Activated CD4-positive, alpha-beta T cell treated with anti-CD3 and anti-CD28 coated beads, Interleukin-2, amount 50 U/mL, for 24 hours (primary cell): ENCODE results near the gene FAM120B.
"Not testable (repeated sequence)": the region's sequence is repeated elsewhere in the genome, so short reads cannot be mapped to it uniquely, and the experiment has no call there.

Source experiments
- DNase-seq, 2 donors: peaks; one replicate each; pipeline ENCODE4 v3.0.0-alpha.2; 2020; ENCODE audit warnings: low read depth in 1 of 2, low spot score in 1 of 2

Gene FAM120B

DNA sequence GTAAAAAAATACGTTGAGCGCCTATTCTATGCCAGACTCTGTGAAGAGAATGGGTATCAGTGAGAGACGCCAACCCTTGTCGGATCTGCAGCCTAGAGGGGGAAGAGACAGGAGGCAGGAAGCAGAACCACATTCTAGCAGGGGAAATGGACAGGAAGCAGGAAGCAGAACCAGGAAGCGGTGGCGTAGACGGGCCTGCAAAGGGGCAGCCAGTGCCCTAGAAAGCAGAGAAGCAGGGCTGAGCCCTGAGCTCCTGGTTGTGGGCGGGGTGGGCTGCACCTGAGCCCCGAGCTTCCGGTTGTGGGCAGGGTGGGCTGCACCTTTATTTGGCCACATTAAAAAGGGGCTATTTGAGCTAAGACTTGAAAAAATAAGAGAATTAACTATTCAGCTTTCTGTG, 71.9 kb downstream of the FAM120B start:
- no peak for DNase-seq

DNA sequence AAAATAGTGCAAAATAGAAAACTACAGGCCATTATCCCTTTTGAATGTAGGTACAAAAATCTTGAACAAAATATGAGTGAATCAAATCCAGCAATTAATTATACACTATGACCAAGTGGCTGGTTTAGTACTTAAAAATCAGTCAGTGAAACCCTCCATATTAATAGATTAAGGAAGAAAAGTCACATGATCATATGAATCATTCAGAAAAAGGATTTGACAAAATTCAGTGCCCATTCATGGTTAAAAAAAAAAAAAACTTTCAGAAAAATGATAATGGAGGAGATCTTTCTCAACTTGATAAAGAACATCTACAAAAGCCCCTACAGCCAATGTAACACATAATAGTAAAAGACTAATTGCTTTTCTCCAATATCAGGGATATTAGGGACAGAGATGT, 75.0 kb downstream of the FAM120B start:
- DNase-seq = no peak

DNA sequence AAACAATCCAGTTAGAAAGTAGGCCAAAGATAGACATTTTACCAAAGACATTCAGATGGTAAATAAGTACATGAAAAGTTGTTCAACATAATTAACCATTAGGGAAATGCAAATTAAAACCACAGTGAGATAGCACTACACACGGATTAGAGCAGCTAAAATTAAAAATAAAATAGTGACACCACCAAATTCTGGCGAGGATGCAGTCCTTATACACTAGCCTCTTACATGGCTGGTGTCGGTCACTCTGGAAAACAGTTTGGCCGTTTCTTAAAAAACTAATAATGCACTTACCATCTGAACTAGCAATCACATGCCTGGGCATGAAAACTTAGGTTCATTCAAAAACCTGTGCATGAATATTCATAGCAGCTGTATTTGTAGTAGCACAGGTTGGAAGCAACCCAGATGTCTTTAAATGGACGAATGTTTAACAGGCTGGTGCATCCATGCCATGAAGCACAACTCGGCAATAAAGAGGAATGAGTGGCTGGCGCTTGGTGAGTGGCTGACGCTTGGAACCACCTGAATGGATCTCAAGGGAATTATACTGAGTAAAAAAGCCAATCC, 77.0 kb downstream of the FAM120B start:
- no peak for DNase-seq

DNA sequence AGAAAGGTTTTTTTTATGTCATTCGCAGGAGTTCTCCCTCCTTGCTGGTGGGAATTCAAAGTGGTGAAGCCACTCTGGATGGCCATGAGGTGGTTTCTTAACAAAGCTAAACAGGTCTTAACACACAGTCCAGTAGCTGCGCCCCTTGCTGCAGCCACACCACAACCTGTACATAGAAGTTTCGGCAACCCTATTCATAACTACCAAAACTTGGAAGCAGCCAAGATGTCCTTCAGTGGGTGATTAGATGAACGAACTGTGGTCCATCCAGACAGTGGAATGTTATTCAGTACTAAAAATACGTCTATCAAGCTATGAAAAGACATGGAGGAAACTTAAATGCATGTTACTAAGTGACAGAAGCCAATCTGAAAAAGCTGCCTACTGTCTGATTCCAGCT, 78.9 kb downstream of the FAM120B start:
- no peak for DNase-seq

DNA sequence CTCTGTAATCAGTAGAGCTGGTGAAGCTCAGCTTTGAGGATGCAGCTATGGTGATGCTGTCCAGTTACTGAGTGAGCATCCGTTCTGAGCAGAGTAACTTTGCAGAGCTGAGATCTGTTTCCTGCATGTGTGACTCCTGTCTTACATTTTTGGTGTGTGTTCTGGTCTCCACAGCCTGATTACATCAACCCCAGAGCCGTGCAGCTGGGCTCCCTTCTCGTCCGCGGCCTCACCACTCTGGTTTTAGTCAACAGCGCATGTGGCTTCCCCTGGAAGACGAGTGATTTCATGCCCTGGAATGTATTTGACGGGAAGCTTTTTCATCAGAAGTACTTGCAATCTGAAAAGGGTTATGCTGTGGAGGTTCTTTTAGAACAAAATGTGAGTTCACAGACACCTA, 81.6 kb downstream of the FAM120B start:
- no peak for DNase-seq

DNA sequence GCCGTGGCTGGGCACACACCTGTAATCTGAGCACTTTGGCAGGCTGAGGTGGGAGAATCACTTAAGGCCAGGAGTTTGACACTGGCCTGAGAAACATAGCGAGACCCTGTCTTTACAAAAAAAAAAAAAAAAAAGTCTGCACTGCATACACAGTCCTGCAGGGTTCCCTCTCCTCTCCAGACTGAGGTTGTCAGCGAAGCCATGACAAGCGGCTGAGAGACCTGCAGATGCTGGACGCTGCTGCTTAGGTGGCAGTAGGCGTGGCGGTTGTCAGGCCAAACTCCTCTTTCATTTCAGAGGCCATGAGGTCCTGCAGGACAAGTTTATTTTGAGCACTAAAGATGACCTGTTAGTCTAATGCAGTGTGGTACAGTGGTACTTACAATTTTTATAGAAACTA, 86.5 kb downstream of the FAM120B start:
- no peak for DNase-seq

DNA sequence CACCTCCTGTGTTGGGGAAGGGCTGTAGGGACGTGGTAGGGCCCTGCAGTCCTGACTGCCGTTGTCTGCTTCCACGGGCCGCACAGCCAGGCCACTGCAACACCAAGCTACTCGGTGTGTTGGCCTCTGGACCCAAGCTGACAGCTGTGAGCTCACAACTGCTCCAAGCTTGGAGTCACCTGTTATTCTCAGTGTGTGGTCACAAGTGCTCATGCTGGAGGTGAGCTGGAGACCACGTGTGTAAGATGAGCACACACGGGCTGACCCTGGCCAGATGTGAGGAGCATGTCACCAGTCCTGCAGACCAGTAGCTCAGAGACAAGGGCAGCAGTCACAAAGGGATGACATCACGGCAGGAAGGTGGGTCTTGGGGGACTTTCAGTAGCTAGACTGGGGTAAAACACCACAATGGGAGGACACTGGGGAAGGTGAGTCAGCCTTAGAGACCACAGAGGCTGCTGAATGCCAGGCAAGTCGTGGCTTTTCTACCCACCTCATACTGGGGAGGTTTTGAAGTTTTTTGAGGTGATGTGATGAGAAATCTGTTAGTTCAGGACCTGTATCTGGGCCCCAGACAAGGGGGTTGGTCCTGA, 87.3 kb downstream of the FAM120B start:
- DNase-seq = no peak

DNA sequence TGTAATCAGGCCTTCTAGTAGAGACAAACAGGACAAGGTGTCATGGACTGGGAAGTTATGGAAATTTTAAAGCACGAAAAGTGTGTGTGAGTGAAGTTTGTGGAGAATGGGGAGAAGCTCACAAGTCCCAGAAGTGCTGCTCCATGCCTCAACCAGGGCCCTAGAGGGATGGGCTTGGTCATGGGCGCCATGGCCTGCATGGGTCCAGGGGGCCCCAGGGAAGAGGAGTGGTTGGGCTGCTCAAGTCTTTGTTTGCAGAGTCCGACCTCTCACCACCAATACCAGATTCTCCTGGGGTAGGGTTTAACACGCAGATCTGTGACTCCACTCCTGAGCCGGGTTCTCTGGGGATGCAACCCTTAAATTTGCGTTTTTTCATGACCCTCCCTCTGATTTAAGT, 88.4 kb downstream of the FAM120B start:
- no peak for DNase-seq

DNA sequence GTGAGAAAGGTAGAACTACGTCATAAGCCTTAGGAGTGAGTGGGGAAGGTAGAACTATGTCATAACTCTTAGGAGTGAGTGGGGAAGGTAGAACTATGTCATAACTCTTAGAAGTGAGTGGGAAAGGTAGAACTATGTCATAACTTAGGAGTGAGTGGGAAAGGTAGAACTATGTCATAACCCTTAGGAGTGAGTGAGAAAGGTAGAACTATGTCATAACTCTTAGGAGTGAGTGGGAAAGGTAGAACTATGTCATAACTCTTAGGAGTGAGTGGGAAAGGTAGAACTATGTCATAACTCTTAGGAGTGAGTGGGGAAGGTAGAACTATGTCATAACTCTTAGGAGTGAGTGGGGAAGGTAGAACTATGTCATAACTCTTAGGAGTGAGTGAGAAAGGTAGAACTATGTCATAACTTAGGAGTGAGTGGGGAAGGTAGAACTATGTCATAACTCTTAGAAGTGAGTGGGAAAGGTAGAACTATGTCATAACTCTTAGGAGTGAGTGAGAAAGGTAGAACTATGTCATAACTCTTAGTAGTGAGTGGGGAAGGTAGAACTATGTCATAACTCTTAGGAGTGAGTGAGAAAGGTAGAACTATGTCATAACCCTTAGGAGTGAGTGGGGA, 92.3 kb downstream of the FAM120B start:
- not testable (repeated sequence) for DNase-seq

DNA sequence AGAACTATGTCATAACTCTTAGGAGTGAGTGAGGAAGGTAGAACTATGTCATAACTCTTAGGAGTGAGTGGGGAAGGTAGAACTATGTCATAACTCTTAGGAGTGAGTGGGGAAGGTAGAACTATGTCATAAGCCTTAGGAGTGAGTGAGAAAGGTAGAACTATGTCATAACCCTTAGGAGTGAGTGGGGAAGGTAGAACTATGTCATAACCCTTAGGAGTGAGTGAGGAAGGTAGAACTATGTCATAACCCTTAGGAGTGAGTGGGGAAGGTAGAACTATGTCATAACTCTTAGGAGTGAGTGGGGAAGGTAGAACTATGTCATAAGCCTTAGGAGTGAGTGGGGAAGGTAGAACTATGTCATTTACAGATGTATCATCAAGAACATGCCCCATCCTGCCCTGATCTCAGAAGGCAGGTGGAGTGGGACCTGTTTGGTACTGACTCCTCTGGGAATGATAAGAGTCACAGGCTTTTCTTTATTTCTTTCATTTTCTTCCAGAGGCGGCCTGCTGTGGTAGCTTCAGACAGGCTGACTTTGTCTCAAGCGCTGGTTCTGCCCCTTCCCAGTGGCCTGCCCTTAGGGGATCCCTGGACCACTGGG, 93.5 kb downstream of the FAM120B start:
- DNase-seq = not testable (repeated sequence)

DNA sequence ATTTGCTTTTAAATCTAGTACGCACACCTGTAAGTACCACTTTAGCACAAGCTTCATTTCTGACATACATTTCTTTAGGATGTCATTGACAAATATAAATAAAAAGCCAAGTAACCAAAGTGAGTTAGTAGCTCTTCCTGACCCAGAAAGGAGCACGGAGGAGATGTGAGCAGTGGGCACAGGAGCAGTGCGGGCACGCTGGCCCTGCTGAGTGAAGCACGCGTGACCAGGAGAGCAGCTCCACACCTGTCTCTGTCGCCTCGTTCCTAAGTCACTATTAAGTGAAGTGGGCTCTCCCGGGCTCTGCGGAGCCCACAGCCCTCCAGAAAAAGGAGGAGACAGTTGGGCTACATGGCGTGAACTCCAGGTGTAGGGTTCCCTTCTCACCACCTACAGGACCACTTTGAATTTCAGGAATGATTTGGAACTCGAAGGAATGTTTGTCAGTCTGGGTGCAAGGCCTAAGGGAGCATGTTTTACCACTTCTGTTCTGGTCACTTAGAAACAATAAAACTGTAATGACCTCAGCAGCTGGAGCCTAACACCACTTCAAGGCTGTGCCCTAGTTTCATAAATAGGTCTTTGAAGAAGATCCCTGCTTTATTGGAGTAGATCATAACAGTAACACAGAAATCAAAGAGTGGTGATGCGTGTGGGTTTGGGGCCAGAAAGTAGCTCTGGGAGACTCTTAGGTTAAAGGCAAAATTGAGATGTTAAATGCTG, 95.9 kb downstream of the FAM120B start:
- no peak for DNase-seq

DNA sequence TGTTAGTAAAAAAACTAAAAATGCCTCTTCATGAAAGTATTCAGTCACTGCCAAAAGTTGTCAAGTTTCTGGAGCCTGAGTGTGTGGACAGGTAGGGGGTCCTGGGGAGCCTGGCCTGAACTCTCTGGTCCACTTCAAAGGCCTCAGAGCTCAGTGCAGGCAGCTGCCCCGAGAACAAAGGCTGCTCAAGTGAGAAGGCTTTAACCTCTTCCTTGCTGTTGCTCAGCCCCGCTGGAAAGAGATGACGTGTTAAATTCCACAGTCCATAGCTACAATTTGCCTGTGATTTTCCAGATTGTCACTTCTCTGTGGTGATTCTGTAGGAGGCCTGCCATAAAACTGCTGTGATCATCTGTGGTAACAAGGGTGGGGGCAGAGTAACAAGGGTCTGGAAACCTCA, 96.9 kb downstream of the FAM120B start:
- no peak for DNase-seq

DNA sequence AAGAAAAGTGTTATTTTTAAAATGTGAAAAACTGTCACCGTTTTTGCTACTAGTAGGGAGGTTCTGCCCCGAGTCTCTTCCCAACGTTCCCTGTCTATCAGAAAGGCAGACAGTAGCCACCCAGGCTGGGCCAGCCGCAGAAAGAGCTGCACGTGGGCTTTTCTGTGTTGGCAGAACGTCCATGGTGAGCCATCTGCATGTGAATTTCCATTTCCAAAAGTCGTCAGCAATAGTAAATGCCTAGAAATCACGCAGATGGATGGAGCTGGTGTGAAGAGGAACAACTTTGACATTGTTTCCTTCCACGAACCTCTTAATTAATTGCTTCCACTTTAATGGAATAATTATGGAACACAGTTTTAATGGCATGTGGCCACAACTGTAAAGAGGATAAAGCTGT, 97.5 kb downstream of the FAM120B start:
- no peak for DNase-seq

DNA sequence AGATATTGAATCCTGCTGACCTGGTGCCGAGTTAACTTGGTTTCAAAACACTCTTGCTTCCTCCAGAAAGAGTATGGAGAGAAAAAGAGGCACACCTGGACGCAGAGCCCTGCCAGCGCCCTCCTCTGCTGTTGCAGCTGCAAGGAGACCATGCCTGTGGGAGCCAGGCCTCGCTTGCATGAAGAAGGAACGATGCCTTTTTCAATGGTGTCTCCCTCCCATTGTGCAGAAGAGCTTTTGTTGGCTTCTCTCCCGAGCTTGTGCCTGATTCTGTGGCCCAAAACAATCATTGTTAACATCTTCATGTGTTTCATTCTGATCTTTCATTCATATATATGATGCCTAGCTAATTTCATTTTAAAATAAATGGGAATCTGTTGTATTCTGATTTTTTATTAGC, 98.1 kb downstream of the FAM120B start:
- no peak for DNase-seq

DNA sequence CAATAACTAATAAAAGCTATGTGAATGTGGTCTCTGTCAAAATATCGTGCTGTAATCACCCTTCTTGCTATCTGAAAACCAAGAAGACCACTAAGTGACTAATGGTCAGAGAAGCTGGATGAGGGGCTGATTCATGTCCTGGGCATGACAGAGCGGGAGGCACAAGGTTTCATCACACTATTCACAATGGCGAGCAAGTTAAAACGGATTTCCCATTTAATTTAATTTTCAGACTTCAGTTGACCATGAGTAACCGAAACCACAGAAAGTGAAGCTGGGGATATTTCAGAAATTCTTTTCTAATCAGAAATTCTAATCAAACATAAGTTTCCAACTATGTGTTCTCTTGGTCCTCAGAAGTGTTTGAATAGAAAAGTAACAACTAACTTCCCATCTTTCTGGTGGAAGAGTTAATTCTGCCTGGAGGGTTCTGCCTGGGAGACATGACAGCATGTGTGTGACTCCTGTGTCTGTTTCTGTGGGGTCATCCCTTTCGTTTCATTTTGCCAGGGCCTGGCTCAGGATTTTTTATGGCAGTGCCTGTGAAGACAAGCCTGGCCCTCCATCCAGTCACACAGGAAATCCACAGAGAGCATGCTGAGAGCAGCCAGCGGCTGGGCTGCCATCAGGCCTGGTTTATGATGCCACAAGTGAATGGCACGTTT, 98.9 kb downstream of the FAM120B start:
- DNase-seq = no peak

DNA sequence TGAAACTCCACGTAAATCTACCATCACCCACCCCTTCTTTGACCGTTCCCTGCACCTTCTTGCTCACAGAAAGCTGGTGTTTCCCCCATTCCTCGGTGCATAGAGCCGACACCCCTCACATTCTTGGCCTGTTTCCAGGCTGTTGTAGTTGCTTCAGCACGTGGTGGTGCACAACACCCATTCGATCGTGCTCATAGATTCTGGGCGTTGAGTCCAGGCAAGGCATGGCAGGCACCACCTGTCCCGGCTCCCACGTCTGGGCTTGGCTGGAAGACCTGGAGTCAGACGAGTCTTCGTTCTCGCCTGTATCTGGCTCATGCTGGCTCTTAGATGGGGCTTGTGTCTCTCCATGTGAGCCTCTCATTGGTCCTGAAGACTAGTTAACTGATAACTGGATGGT, 100.6 kb downstream of the FAM120B start:
- no peak for DNase-seq

DNA sequence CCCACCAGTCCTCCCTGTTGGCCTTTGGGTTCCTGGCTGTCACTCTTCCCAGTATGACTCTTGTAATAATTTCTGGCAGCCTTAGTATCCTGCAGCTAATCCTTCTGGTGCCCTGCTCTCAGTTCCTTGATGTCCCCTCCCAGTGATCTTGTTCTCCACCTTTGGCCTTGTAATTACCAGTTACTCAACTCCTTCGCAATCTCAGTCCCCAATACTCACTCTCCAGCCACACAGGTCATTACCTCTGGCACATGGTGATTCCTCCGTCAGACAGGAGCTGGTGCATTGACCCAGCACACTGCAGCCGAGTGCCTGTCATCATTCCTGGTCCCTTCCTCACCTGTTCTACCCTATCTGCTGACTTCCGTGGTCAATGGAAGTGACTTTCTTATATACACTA, 101.4 kb downstream of the FAM120B start:
- DNase-seq = no peak

DNA sequence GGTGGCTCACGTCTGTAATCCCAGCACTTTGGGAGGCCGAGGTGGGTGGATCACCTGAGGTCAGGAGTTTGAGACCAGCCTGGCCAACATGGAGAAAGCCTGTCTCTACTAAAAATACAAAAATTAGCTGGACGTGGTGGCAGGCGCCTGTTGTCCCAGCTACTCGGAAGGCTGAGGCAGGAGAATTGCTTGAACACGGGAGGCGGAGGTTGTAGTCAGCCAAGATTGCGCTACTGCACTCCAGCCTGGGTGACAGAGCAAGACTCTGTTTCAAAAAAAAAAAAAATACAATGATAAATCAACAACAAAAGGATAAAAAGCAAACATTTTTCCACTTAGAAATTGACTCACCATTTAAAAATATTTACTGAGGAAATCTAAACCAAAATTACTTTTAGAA, 103.2 kb downstream of the FAM120B start:
- not testable (repeated sequence) for DNase-seq

DNA sequence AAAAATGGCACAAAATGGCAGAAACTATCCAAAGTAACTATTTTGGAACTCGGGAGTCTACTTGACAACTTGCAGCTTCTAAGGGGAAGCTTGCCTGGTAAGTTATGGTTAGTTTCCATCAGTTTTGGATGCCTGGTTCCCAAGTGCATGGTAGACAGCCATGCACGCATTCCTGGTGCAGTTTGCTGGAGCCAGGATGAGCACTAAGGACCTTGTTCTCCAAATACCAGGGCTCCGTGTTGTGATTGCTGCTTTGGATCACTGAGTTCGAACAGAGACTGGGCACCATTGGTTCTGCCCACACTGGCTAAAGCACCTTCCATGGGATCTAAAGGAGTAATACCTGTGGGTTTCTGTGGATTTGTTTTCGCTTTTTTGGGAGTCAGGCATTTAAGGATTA, 103.7 kb downstream of the FAM120B start:
- no peak for DNase-seq

DNA sequence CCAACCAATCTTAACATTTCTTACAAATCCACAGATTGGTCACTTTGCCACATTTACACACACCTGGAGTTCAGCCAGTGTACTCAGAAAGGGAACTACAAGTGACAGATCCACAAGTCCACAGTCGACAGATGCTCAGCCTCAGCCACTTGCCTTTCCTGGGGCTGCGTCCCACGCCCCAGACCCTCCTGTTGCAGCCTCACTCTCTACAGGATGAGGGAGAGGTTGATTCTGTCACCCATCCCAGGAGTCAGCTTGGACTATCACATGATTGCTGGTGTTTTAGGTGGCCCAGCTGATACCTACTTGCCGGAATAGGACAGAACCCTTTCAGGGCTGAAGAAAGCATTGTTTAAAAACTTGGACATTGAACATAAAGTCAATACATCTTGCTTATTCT, 108.8 kb downstream of the FAM120B start:
- no peak for DNase-seq

DNA sequence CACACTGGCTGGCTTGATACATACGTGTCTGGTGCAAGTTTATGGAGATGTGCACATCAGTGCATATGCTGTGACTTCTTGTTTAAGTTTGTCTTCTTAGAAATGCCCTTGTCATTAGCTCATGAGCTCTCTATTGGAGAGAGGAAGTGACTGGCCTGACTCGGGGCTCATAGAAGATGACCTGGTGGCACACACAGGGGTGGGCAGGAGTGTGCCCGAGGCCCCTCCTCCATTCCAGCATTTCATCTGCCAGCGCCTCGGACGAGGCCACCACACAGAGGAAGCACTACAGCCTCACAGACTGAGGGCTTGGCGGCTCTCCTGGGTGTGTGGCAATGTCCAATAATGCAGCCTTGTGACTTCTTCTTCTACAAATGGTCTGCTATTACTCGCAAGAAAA, 109.7 kb downstream of the FAM120B start:
- DNase-seq = no peak
